Measurements from ENCODE around the gene TMEM269.

The TMEM269 gene

DNA sequence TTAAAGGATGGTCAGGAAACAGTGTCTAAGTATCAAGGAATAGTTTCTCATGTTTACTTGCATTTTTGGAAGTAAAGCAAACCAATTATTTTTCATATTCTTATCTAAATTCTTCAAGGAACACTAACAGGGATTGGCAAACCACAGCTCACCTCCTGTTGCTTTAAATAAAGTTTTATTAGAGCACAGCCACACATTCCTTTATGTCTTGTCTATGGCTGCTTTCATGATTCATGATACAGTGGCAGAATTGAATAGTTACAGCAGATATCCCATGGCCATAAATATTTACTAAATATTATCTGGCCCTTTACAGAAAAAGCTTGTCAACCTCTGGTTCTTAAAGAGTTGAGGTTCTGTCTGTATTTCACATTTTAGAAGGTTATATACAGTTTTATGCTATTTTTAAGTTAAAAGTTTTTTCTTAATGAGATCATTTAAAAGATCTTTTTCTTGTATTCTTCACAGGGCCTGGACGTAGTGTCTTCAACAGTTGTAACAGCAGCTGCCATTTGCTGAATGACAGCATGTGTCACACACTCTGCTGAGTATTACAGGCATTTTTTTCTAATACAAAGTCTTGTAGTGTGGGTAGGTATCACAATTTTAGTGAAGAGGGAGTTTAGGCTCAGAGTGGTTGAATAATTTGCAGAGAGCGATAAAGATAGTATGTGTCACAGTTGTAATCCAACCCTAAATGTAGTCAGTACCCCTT, 64.2 kb downstream of the TMEM269 start:
- H3K79me2 ChIP-seq (ENCODE audit: low read length) = peaks cover 17% of the 10 kb centered on the region
- peaks cover 15% of the 10 kb centered on the region; the same call in 1 of the 2 replicates for H3K4me1 ChIP-seq (ENCODE audit: low read length)
- no peak for DNase-seq
- no peak overlapping the region for H2AFZ ChIP-seq (ENCODE audit: low read length)
- no peaks in the 10 kb centered on the region for H3K9me2 ChIP-seq (replicated peaks; ENCODE audit: insufficient read depth, low read length)
- no peaks in the 10 kb centered on the region for H3K9me3 ChIP-seq (replicated peaks; ENCODE audit: insufficient read depth, low read length)
- H4K20me1 ChIP-seq (ENCODE audit: insufficient read depth, low read length) = no peaks in the 10 kb centered on the region
- H3K27me3 ChIP-seq (replicated peaks; ENCODE audit: insufficient read depth, low read length) = no peaks in the 10 kb centered on the region
- no peak overlapping the region for H3K9ac ChIP-seq (ENCODE audit: low read length)
- no peak for TF ChIP-seq CTCF (IDR thresholded peaks at IDR 0.05; ENCODE audit: low read length)
- TF ChIP-seq EZH2 (optimal IDR thresholded peaks at IDR 0.05; ENCODE audit: low read depth, low read length) = no peak
- TF ChIP-seq EZH2phosphoT487 (IDR thresholded peaks at IDR 0.05; ENCODE audit: low read length) = no peak
- no peaks in the 10 kb centered on the region for H3K36me3 ChIP-seq (replicated peaks; ENCODE audit: insufficient read depth, low read length)
- no peak overlapping the region for H3K4me2 ChIP-seq (ENCODE audit: low read depth, low read length)
- no peak overlapping the region for H3K27ac ChIP-seq (ENCODE audit: low read length)
- no peak overlapping the region for H3K4me3 ChIP-seq (ENCODE audit: low read length)
- no peaks in the 10 kb centered on the region for H3F3A ChIP-seq (ENCODE audit: insufficient read depth, low read length)

- Histone ChIP-seq H2AFZ (ENCODE audit: low read length) (no peak overlapping the region), H3K9ac (ENCODE audit: low read length) (no peak overlapping the region), H3K4me1 (ENCODE audit: low read length) (peaks cover 15% of the 10 kb centered on the region; the same call in 1 of the 2 replicates), H4K20me1 (ENCODE audit: insufficient read depth, low read length) (no peaks in the 10 kb centered on the region), H3K27ac (ENCODE audit: low read length) (no peak overlapping the region), H3K4me2 (ENCODE audit: low read depth, low read length) (no peak overlapping the region), H3K9me2 (replicated peaks; ENCODE audit: insufficient read depth, low read length) (no peaks in the 10 kb centered on the region), H3K27me3 (replicated peaks; ENCODE audit: insufficient read depth, low read length) (no peaks in the 10 kb centered on the region), H3K36me3 (replicated peaks; ENCODE audit: insufficient read depth, low read length) (no peaks in the 10 kb centered on the region), H3K79me2 (ENCODE audit: low read length) (peaks cover 17% of the 10 kb centered on the region), H3K4me3 (ENCODE audit: low read length) (no peak overlapping the region), H3F3A (ENCODE audit: insufficient read depth, low read length) (no peaks in the 10 kb centered on the region), H3K9me3 (replicated peaks; ENCODE audit: insufficient read depth, low read length) (no peaks in the 10 kb centered on the region)
- TF ChIP-seq EZH2 (optimal IDR thresholded peaks at IDR 0.05; ENCODE audit: low read depth, low read length) (no peak), EZH2phosphoT487 (IDR thresholded peaks at IDR 0.05; ENCODE audit: low read length) (no peak), CTCF (IDR thresholded peaks at IDR 0.05; ENCODE audit: low read length) (no peak)
- no peak for DNase-seq
These were observed 65.2 kb downstream of the TMEM269 start for GRCh38 chr1:42849944-42850343.

All from MM.1S (cell line).